Mesendoderm (in vitro differentiated cells): ENCODE data around the gene GPR33.
"Not testable (repeated sequence)": the region's sequence is repeated elsewhere in the genome, so short reads cannot be mapped to it uniquely, and the experiment has no call there.

Experiments
- DNase-seq: peaks from one replicate; pipeline ENCODE4 v3.0.0; 2013
- H2AK5ac ChIP-seq: 2 replicates; pipeline ENCODE4 v1.6.1; 2013; ENCODE audit warnings: low read length, inconsistent platforms
- H2BK120ac ChIP-seq: 2 replicates; pipeline ENCODE4 v1.6.1; 2013; ENCODE audit warnings: low read depth, mild to moderate bottlenecking, low read length, moderate library complexity, mixed read lengths
- H2BK15ac ChIP-seq: replicated peaks from 2 replicates; pipeline ENCODE4 v1.6.1; 2013; ENCODE audit warnings: low read depth, mild to moderate bottlenecking, moderate library complexity
- H2BK5ac ChIP-seq: 2 replicates; pipeline ENCODE4 v1.6.1; 2013; ENCODE audit warnings: low read length, inconsistent platforms
- H3K18ac ChIP-seq: 2 replicates; pipeline ENCODE4 v1.6.1; 2013; ENCODE audit warnings: mild to moderate bottlenecking, low read length, mixed read lengths
- H3K23ac ChIP-seq: one replicate; pipeline ENCODE4 v1.6.1; 2013; ENCODE audit warnings: low read length
- H3K27ac ChIP-seq: 2 replicates; pipeline ENCODE4 v1.5.1; 2013; ENCODE audit warnings: low read depth, mild to moderate bottlenecking, inconsistent platforms, low read length, moderate library complexity
- H3K27me3 ChIP-seq: 2 replicates; pipeline ENCODE4 v1.6.1; 2013; ENCODE audit warnings: low read length, control low read depth, mild to moderate bottlenecking, inconsistent platforms; ENCODE audit not compliant: insufficient read depth, poor library complexity
- H3K36me3 ChIP-seq: 2 replicates; pipeline ENCODE4 v1.6.1; 2013; ENCODE audit warnings: low read length, inconsistent platforms; ENCODE audit not compliant: control insufficient read depth, insufficient read depth
- H3K4ac ChIP-seq: one replicate; pipeline ENCODE4 v1.6.1; 2013; ENCODE audit warnings: low read depth, mild to moderate bottlenecking, low read length, moderate library complexity
- H3K4me1 ChIP-seq: 2 replicates; pipeline ENCODE4 v1.6.1; 2013; ENCODE audit warnings: low read depth, low read length, inconsistent platforms; ENCODE audit not compliant: control insufficient read depth
- H3K4me2 ChIP-seq: 2 replicates; pipeline ENCODE4 v1.6.1; 2013; ENCODE audit warnings: low read length
- H3K4me3 ChIP-seq: 2 replicates; pipeline ENCODE4 v1.5.1; 2013; ENCODE audit warnings: mild to moderate bottlenecking, low read length
- H3K56ac ChIP-seq: one replicate; pipeline ENCODE4 v1.6.1; 2013; ENCODE audit warnings: low read length
- H3K79me1 ChIP-seq: 2 replicates; pipeline ENCODE4 v1.6.1; 2013; ENCODE audit warnings: low read length, inconsistent platforms
- H3K79me2 ChIP-seq: 2 replicates; pipeline ENCODE4 v1.6.1; 2013; ENCODE audit warnings: mild to moderate bottlenecking, low read length; ENCODE audit not compliant: control insufficient read depth, insufficient read depth
- H3K9ac ChIP-seq: 2 replicates; pipeline ENCODE4 v1.6.1; 2013; ENCODE audit warnings: low read length, inconsistent platforms
- H4K5ac ChIP-seq: one replicate; pipeline ENCODE4 v1.6.1; 2013; ENCODE audit warnings: low read length
- H4K8ac ChIP-seq: one replicate; pipeline ENCODE4 v1.6.1; 2013; ENCODE audit warnings: low read depth, mild to moderate bottlenecking, control low read depth, low read length, moderate library complexity
- WGBS: extraction: QIAGEN DNeasy Blood & Tissue Kit; methylation state at CpG from one replicate; pipeline ENCODE4 v1.1.7; 2013; ENCODE audit warnings: low lambda C conversion rate, missing lambda C conversion rate; ENCODE audit not compliant: insufficient coverage; ENCODE audit errors: extremely low coverage; 5-methylcytosine and 5-hydroxymethylcytosine counted together

The GPR33 gene

GRCh38 chr14:31442284-31442683, 45.6 kb downstream of the GPR33 start:
- Histone ChIP-seq H4K5ac (no peak overlapping the region), H2BK120ac (no peak overlapping the region), H3K36me3 (no peaks in the 10 kb centered on the region), H3K4ac (no peak overlapping the region), H2BK5ac (no peak overlapping the region), H3K4me1 (no peaks in the 10 kb centered on the region), H3K79me2 (no peaks in the 10 kb centered on the region), H3K18ac (no peak overlapping the region), H2AK5ac (no peak overlapping the region), H3K4me3 (no peak overlapping the region), H3K4me2 (no peak overlapping the region), H3K9ac (no peak overlapping the region), H2BK15ac (no peak overlapping the region), H3K27me3 (no peaks in the 10 kb centered on the region), H3K23ac (no peak overlapping the region), H3K56ac (no peak overlapping the region), H3K27ac (no peak overlapping the region), H3K79me1 (no peaks in the 10 kb centered on the region), H4K8ac (no peak overlapping the region)
- no CpG with 5 or more reads among the region's 6 CpGs for WGBS
- no peak for DNase-seq

- Histone ChIP-seq H2BK5ac (no peak overlapping the region), H3K4ac (no peak overlapping the region), H3K9ac (no peak overlapping the region), H3K79me2 (no peaks in the 10 kb centered on the region), H2BK15ac (no peak overlapping the region), H3K27ac (no peak overlapping the region), H3K4me1 (no peaks in the 10 kb centered on the region), H3K4me3 (no peak overlapping the region), H4K5ac (no peak overlapping the region), H3K4me2 (no peak overlapping the region), H2BK120ac (no peak overlapping the region), H4K8ac (no peak overlapping the region), H3K27me3 (no peaks in the 10 kb centered on the region), H2AK5ac (no peak overlapping the region), H3K36me3 (no peaks in the 10 kb centered on the region), H3K23ac (no peak overlapping the region), H3K18ac (no peak overlapping the region), H3K79me1 (no peaks in the 10 kb centered on the region), H3K56ac (no peak overlapping the region)
- no peak for DNase-seq
- WGBS = no CpG with 5 or more reads among the region's 7 CpGs
These were observed 46.3 kb downstream of the GPR33 start for GRCh38 chr14:31441273-31442111.

- DNase-seq = no peak
- Histone ChIP-seq H3K4me2 (no peak overlapping the region), H3K36me3 (no peaks in the 10 kb centered on the region), H3K79me1 (no peaks in the 10 kb centered on the region), H2BK5ac (no peak overlapping the region), H3K18ac (no peak overlapping the region), H3K4me1 (no peaks in the 10 kb centered on the region), H3K23ac (no peak overlapping the region), H3K4me3 (no peak overlapping the region), H3K9ac (no peak overlapping the region), H3K79me2 (no peaks in the 10 kb centered on the region), H3K4ac (no peak overlapping the region), H2AK5ac (no peak overlapping the region), H4K5ac (no peak overlapping the region), H3K27ac (no peak overlapping the region), H3K27me3 (no peaks in the 10 kb centered on the region), H2BK120ac (no peak overlapping the region), H4K8ac (no peak overlapping the region), H2BK15ac (no peak overlapping the region), H3K56ac (no peak overlapping the region)
These were observed 47.6 kb downstream of the GPR33 start for GRCh38 chr14:31440280-31440679.

GRCh38 chr14:31439561-31439960, 48.3 kb downstream of the GPR33 start:
- no peak overlapping the region for H3K4me2 ChIP-seq
- H3K79me2 ChIP-seq = no peaks in the 10 kb centered on the region
- no peaks in the 10 kb centered on the region for H3K27me3 ChIP-seq
- no peak overlapping the region for H3K9ac ChIP-seq
- H3K4me1 ChIP-seq = no peaks in the 10 kb centered on the region
- DNase-seq = no peak
- no peak overlapping the region for H3K56ac ChIP-seq
- no peak overlapping the region for H3K18ac ChIP-seq
- no peak overlapping the region for H3K4ac ChIP-seq
- no peaks in the 10 kb centered on the region for H3K79me1 ChIP-seq
- no peak overlapping the region for H2AK5ac ChIP-seq
- no peak overlapping the region for H3K4me3 ChIP-seq
- H4K5ac ChIP-seq = no peak overlapping the region
- H3K27ac ChIP-seq = no peak overlapping the region
- H4K8ac ChIP-seq = no peak overlapping the region
- H2BK15ac ChIP-seq = no peak overlapping the region
- H3K36me3 ChIP-seq = no peaks in the 10 kb centered on the region
- WGBS = no CpG with 5 or more reads among the region's 2 CpGs
- H2BK120ac ChIP-seq = no peak overlapping the region
- H3K23ac ChIP-seq = no peak overlapping the region
- no peak overlapping the region for H2BK5ac ChIP-seq

GRCh38 chr14:31437045-31437691, 50.7 kb downstream of the GPR33 start:
- DNase-seq, H2BK5ac ChIP-seq, H3K79me2 ChIP-seq, H3K79me1 ChIP-seq, H4K5ac ChIP-seq, H3K4me2 ChIP-seq, H4K8ac ChIP-seq, H2BK120ac ChIP-seq, H3K27ac ChIP-seq, H2AK5ac ChIP-seq, H2BK15ac ChIP-seq, H3K4me1 ChIP-seq, H3K36me3 ChIP-seq, H3K4ac ChIP-seq, H3K56ac ChIP-seq, H3K9ac ChIP-seq, H3K27me3 ChIP-seq, H3K4me3 ChIP-seq, H3K23ac ChIP-seq, H3K18ac ChIP-seq: not testable (repeated sequence)
- no CpG with 5 or more reads among the region's 45 CpGs for WGBS

- Histone ChIP-seq H3K79me2 (no peaks in the 10 kb centered on the region), H2AK5ac (no peak overlapping the region), H2BK5ac (no peak overlapping the region), H3K23ac (no peak overlapping the region), H3K18ac (no peak overlapping the region), H3K56ac (no peak overlapping the region), H3K36me3 (no peaks in the 10 kb centered on the region), H3K27ac (no peak overlapping the region), H2BK120ac (no peak overlapping the region), H3K4me1 (no peaks in the 10 kb centered on the region), H3K9ac (no peak overlapping the region), H3K27me3 (no peaks in the 10 kb centered on the region), H3K4me3 (no peak overlapping the region), H3K79me1 (no peaks in the 10 kb centered on the region), H3K4ac (no peak overlapping the region), H2BK15ac (no peak overlapping the region), H3K4me2 (no peak overlapping the region), H4K5ac (no peak overlapping the region), H4K8ac (no peak overlapping the region)
- no peak for DNase-seq
These were observed 52.6 kb downstream of the GPR33 start for GRCh38 chr14:31435276-31435675.
